Naive thymus-derived CD4-positive, alpha-beta T cell (primary cell): Measurements from ENCODE around the gene ACTR5. TPM values are rescaled to one million over a fixed set of nuclear protein-coding genes. Genes with fewer than 3 reads are reported as not detected.

ENCODE experiments used
- ATAC-seq: fragments of 150-1000 bp; cut with Tn5 transposase; 2 replicates; pipeline ENCODE4 v1.10.0; 2021; ENCODE audit warnings: mild to moderate bottlenecking, moderate library complexity
- CTCF ChIA-PET: fragments of 350-600 bp; sonication (Branson Sonifier 250); formaldehyde crosslinking; loops from one replicate; lab custom pipeline; 2021; ENCODE audit warnings: antibody characterized with exemption; lab: Charles Lee
- POLR2A ChIA-PET: fragments of 350-600 bp; sonication (Branson Sonifier 250); formaldehyde crosslinking; loops from one replicate; lab custom pipeline; 2021; ENCODE audit warnings: antibody characterized with exemption, inconsistent platforms; lab: Charles Lee
- DNase-seq, 9 donors: peaks; one replicate each; pipeline versions ENCODE4 v3.0.0 to v3.0.0-alpha.2; 2020 to 2022; ENCODE audit warnings: mixed read lengths in 1 of 9
- H3K27ac ChIP-seq: one replicate; pipeline ENCODE4 v1.7.0; 2013; ENCODE audit warnings: mild to moderate bottlenecking, low read depth, low read length, moderate library complexity
- H3K27me3 ChIP-seq, 2 donors: one replicate each; pipeline ENCODE4 v1.7.0; 2013; ENCODE audit warnings: low read length in 2 of 2, mild to moderate bottlenecking in 2 of 2, moderate library complexity in 2 of 2; ENCODE audit not compliant: control insufficient read depth in 2 of 2, insufficient read depth in 2 of 2
- H3K36me3 ChIP-seq, 3 experiments: 1 replicate in 2 of 3; 2 replicates in 1 of 3; pipeline ENCODE4 v1.7.0; 2013; ENCODE audit warnings: low read length in 3 of 3, mild to moderate bottlenecking in 3 of 3, moderate library complexity in 1 of 3; ENCODE audit not compliant: insufficient read depth in 3 of 3, control insufficient read depth in 2 of 3
- H3K4me1 ChIP-seq, 2 donors: one replicate each; pipeline ENCODE4 v1.7.0; 2013; ENCODE audit warnings: low read length in 2 of 2, mild to moderate bottlenecking in 2 of 2, moderate library complexity in 1 of 2; ENCODE audit not compliant: control insufficient read depth in 2 of 2, insufficient read depth in 2 of 2
- H3K4me3 ChIP-seq: 2 replicates; pipeline ENCODE4 v1.7.0; 2013; ENCODE audit warnings: mild to moderate bottlenecking, low read length
- H3K9me3 ChIP-seq, 3 experiments: 1 replicate in 2 of 3; 2 replicates in 1 of 3; pipeline ENCODE4 v1.7.0; 2013; ENCODE audit warnings: low read length in 3 of 3; ENCODE audit not compliant: control insufficient read depth in 2 of 3
- H3K27ac Mint-ChIP-seq, 9 donors: one replicate each; pipeline ENCODE4 v1.8.0; 2020 to 2022; ENCODE audit warnings: mixed read lengths in 9 of 9, mild to moderate bottlenecking in 8 of 9, moderate library complexity in 5 of 9, inconsistent platforms in 2 of 9
- H3K27me3 Mint-ChIP-seq, 5 donors: one replicate each; pipeline ENCODE4 v1.8.0; 2021 to 2022; ENCODE audit warnings: mixed read lengths in 5 of 5, mild to moderate bottlenecking in 1 of 5
- H3K36me3 Mint-ChIP-seq, 5 donors: one replicate each; pipeline ENCODE4 v1.8.0; 2020 to 2022; ENCODE audit warnings: mixed read lengths in 5 of 5, mild to moderate bottlenecking in 3 of 5, inconsistent platforms in 1 of 5
- H3K4me1 Mint-ChIP-seq, 7 donors: one replicate each; pipeline ENCODE4 v1.8.0; 2020 to 2022; ENCODE audit warnings: mixed read lengths in 7 of 7, mild to moderate bottlenecking in 3 of 7, inconsistent platforms in 1 of 7
- H3K4me3 Mint-ChIP-seq, 10 donors: one replicate each; pipeline ENCODE4 v1.8.0; 2020 to 2022; ENCODE audit warnings: mild to moderate bottlenecking in 10 of 10, mixed read lengths in 10 of 10, moderate library complexity in 6 of 10, inconsistent platforms in 2 of 10
- H3K9me3 Mint-ChIP-seq, 11 donors: one replicate each; pipeline ENCODE4 v1.8.0; 2020 to 2022; ENCODE audit warnings: mixed read lengths in 11 of 11, mild to moderate bottlenecking in 4 of 11, inconsistent platforms in 1 of 11, moderate library complexity in 1 of 11
- intact Hi-C, 2 donors: fragments of 100-400 bp; cut with micrococcal nuclease; formaldehyde crosslinking; loops; one replicate each; pipeline ENCODE4 v1.15.1; 2023
- polyA plus RNA-seq, 2 donors: library from polyadenylated mRNA; unstranded; fragments of 300-500 nt; fragmentation: Illumina TruSeq; gene quantifications; one replicate each; pipeline ENCODE4 v1.2.3, GENCODE V29; 2021
- total RNA-seq, 6 experiments: library from RNA in 5 of 6; stranded (reverse) in 5 of 6; gene quantifications; 1 replicate in 5 of 6; 2 replicates in 1 of 6; pipeline ENCODE4 v1.2.3 and lab custom pipeline; 2021 to 2026

The ACTR5 gene
- total and polyA plus RNA-seq, 7 experiments from 2014 or later, result 8.9 to 20.8 (median 15.1) TPM

GRCh38 chr20:38804221-38804620 is 56.0 kb downstream of the ACTR5 start:
- intact Hi-C loops, result loop anchor here (2.0 kb wide), 2 partner anchors 13 to 157 kb away; no protein-coding TSS in a partner anchor
- peaks cover 0 to 18% (median 0%) of the 10 kb centered on the region in 5 donors for H3K36me3 Mint-ChIP-seq
- POLR2A ChIA-PET, result interaction anchor here (0.6 to 3.8 kb wide), 5 partner anchors 52 to 1630 kb away, joined by 4 to 25 read pairs (median 6); partner anchors contain the start of gene ACTR5
- DNase-seq (no peak), ATAC-seq (no peak)
- CTCF ChIA-PET, result interaction anchor here (0.9 to 1.4 kb wide), 4 partner anchors 37 to 91 kb away, joined by 3 to 4 read pairs (median 4); no protein-coding TSS in a partner anchor
- Histone ChIP-seq H3K27me3 (no peaks in the 10 kb centered on the region), H3K4me1 (peaks cover 30 to 37% of the 10 kb centered on the region in 2 donors), H3K9me3 (no peaks in the 10 kb centered on the region), H3K36me3 (peaks cover 0 to 9% (median 0%) of the 10 kb centered on the region in 3 experiments), H3K4me3 (peak overlapping the region; percentile 12), H3K27ac (peak overlapping the region; percentile 99)
- peaks cover 28 to 55% (median 45%) of the 10 kb centered on the region in 7 donors for H3K4me1 Mint-ChIP-seq
- peak overlapping the region; percentile 85 to 100 (median 97) for H3K27ac Mint-ChIP-seq
- peaks cover 0 to 6% (median 0%) of the 10 kb centered on the region in 11 donors for H3K9me3 Mint-ChIP-seq
- H3K4me3 Mint-ChIP-seq, result peak overlapping the region; percentile 81 to 95 (median 92)
- H3K27me3 Mint-ChIP-seq, result peaks cover 0 to 3% (median 0%) of the 10 kb centered on the region in 5 donors

- H3K4me3 ChIP-seq, result peak overlapping the region; percentile 86
- peaks cover 30 to 41% of the 10 kb centered on the region in 2 donors for H3K4me1 ChIP-seq
These were observed 56.6 kb downstream of the ACTR5 start for GRCh38 chr20:38804682-38805501.

GRCh38 chr20:38805502-38805957 is 57.3 kb downstream of the ACTR5 start, which contains the start of gene PPP1R16B:
TSS of gene PPP1R16B (plus strand) at chr20:38805697. CDS start at chr20:38835926, 30,229 bp downstream.
- CTCF ChIA-PET, result interaction anchor here (1.0 to 2.8 kb wide), 6 partner anchors 35 to 157 kb away, joined by 3 to 10 read pairs (median 4); partner anchors contain the start of gene DHX35
- peak within 1 kb of the TSS; percentile 81 to 95 (median 92) for H3K4me3 Mint-ChIP-seq
- intact Hi-C loops, result loop anchor here (1.0 to 5.0 kb wide), 12 partner anchors 15 to 159 kb away; partner anchors contain the start of genes ACTR5 (in 2 of the 2), DHX35 (in 1 of the 2) and FAM83D (in 1 of the 2)

More at GRCh38 chr20:38804682-38805501, 56.6 kb downstream of the ACTR5 start:
- ChIA-PET CTCF (interaction anchor here (0.9 to 1.4 kb wide), 6 partner anchors 36 to 90 kb away, joined by 3 to 6 read pairs (median 4); no protein-coding TSS in a partner anchor), POLR2A (interaction anchor here (0.6 to 3.8 kb wide), 15 partner anchors 17 to 1631 kb away, joined by 3 to 50 read pairs (median 4); partner anchors contain the start of genes ACTR5 and DHX35)
- Histone ChIP-seq H3K27ac (peak overlapping the region; percentile 99), H3K36me3 (peaks cover 0 to 9% (median 0%) of the 10 kb centered on the region in 3 experiments), H3K27me3 (no peaks in the 10 kb centered on the region), H3K9me3 (no peaks in the 10 kb centered on the region)
- peaks cover 30 to 54% (median 46%) of the 10 kb centered on the region in 7 donors for H3K4me1 Mint-ChIP-seq
- DNase-seq, result peak; percentile 56 to 92 (median 91)
- ATAC-seq, result peak; percentile 88
- peaks cover 0 to 3% (median 0%) of the 10 kb centered on the region in 5 donors for H3K27me3 Mint-ChIP-seq
- peak overlapping the region; percentile 85 to 100 (median 97) for H3K27ac Mint-ChIP-seq
- peaks cover 0 to 5% (median 0%) of the 10 kb centered on the region in 11 donors for H3K9me3 Mint-ChIP-seq
- intact Hi-C loops, result loop anchor here (1.0 to 5.0 kb wide), 12 partner anchors 14 to 158 kb away; partner anchors contain the start of genes ACTR5 (in 2 of the 2), DHX35 (in 1 of the 2) and FAM83D (in 1 of the 2)
- peak overlapping the region; percentile 81 to 95 (median 92) for H3K4me3 Mint-ChIP-seq
- peaks cover 0 to 20% (median under 1%) of the 10 kb centered on the region in 5 donors for H3K36me3 Mint-ChIP-seq

GRCh38 chr20:38805958-38806854 is 57.9 kb downstream of the ACTR5 start:
- intact Hi-C loops, result loop anchor here (1.0 to 5.0 kb wide), 13 partner anchors 15 to 159 kb away; partner anchors contain the start of genes ACTR5 (in 2 of the 2), DHX35 (in 1 of the 2) and FAM83D (in 1 of the 2)
- H3K36me3 Mint-ChIP-seq, result peaks cover 3 to 29% (median 9%) of the 10 kb centered on the region in 5 donors
- ChIA-PET POLR2A (interaction anchor here (0.8 to 3.8 kb wide), 16 partner anchors 10 to 156 kb away, joined by 3 to 50 read pairs (median 4); partner anchors contain the start of genes ACTR5 and DHX35), CTCF (interaction anchor here (0.7 to 2.8 kb wide), 6 partner anchors 16 to 156 kb away, joined by 3 to 10 read pairs (median 4); partner anchors contain the start of gene DHX35)
- DNase-seq (peak; percentile 15 to 63 (median 51)), ATAC-seq (peak; percentile 19)
- Histone ChIP-seq H3K4me3 (peak overlapping the region; percentile 86), H3K4me1 (peaks cover 39 to 48% of the 10 kb centered on the region in 2 donors), H3K27ac (peak overlapping the region; percentile 99), H3K27me3 (no peaks in the 10 kb centered on the region), H3K9me3 (no peaks in the 10 kb centered on the region), H3K36me3 (peaks cover 0 to 12% (median under 1%) of the 10 kb centered on the region in 3 experiments)
- peak overlapping the region; percentile 81 to 95 (median 92) for H3K4me3 Mint-ChIP-seq
- H3K27me3 Mint-ChIP-seq, result peaks cover 0 to 3% (median 0%) of the 10 kb centered on the region in 5 donors
- peaks cover 0 to 5% (median 0%) of the 10 kb centered on the region in 11 donors for H3K9me3 Mint-ChIP-seq
- peaks cover 41 to 63% (median 58%) of the 10 kb centered on the region in 7 donors for H3K4me1 Mint-ChIP-seq
- H3K27ac Mint-ChIP-seq, result peak overlapping the region; percentile 85 to 100 (median 97)

More at GRCh38 chr20:38805502-38805957, 57.3 kb downstream of the ACTR5 start, which contains the start of gene PPP1R16B:
- peaks cover 3 to 25% (median 4%) of the 10 kb centered on the region in 5 donors for H3K36me3 Mint-ChIP-seq
- H3K27ac Mint-ChIP-seq, result peak within 1 kb of the TSS; percentile 85 to 100 (median 97)
- Histone ChIP-seq H3K4me3 (peak within 1 kb of the TSS; percentile 86), H3K36me3 (peaks cover 0 to 12% (median 0%) of the 10 kb centered on the region in 3 experiments), H3K27me3 (no peaks in the 10 kb centered on the region), H3K27ac (peak within 1 kb of the TSS; percentile 99), H3K4me1 (peaks cover 33 to 47% of the 10 kb centered on the region in 2 donors), H3K9me3 (no peaks in the 10 kb centered on the region)
- peaks cover 0 to 5% (median 0%) of the 10 kb centered on the region in 11 donors for H3K9me3 Mint-ChIP-seq
- DNase-seq, result peak; percentile 62 to 83 (median 74)
- H3K27me3 Mint-ChIP-seq, result peaks cover 0 to 3% (median 0%) of the 10 kb centered on the region in 5 donors
- POLR2A ChIA-PET, result interaction anchor here (0.8 to 3.8 kb wide), 13 partner anchors 16 to 156 kb away, joined by 3 to 50 read pairs (median 4); partner anchors contain the start of genes ACTR5 and DHX35
- H3K4me1 Mint-ChIP-seq, result peaks cover 36 to 58% (median 53%) of the 10 kb centered on the region in 7 donors
- peak; percentile 72 for ATAC-seq
